MV-4-11 (cell line): ENCODE data around the gene CDK19.
"Not testable (repeated sequence)": the region's sequence is repeated elsewhere in the genome, so short reads cannot be mapped to it uniquely, and the experiment has no call there.

Experiments
- DNase-seq: peaks from one replicate; lab custom pipeline; 2025; lab: John Stamatoyannopoulos, UW

Gene CDK19

GRCh38 chr6:110815411-110816409 lies at the start of gene CDK19:
Gene CDK19 (minus strand): TSS chr6:110815469. CDS start chr6:110815136, 333 bp downstream.
- peak; percentile 100 for DNase-seq

DNA sequence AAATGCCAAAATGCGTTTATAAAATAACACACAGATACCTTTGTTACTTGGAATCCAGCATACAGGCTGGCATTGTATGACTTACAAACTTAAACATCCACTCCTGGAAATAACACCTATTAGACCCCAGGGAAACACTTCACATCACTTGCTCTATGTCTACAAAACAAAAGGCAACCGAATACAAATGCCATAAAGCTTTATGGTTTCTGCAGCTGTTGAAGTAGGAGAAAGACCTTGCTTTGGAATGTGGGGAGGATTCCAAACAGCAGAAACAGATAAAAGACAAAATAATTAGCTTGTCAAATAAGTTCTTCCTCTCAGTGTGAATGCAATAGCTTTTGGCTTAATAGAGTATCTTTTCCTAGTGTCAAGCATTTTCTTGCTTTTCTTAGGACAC lies 49.6 kb upstream of the CDK19 start:
- no peak for DNase-seq

- peak; percentile 90 for DNase-seq
These were observed 44.1 kb upstream of the CDK19 start for GRCh38 chr6:110859335-110859792.

- DNase-seq: no peak
These were observed 43.4 kb upstream of the CDK19 start for GRCh38 chr6:110858562-110859214.

DNA sequence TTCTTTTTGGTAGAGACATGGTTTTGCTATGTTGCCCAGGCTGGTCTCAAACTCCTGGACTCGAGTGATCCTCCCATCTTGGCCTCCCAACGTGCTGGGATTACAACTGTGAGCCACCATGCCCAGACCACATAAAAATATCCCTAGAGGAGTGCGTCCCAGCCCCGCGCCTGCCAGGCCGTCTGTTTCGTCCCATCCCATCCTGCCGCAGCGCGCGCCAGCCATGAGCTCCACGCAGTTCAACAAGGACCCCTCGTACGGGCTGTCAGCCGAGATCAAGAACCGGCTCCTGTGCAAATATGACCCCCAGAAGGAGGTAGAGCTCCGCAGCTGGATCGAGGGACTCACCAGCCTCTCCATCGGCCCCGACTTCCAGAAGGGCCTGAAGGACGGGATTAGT lies 42.7 kb upstream of the CDK19 start:
- DNase-seq: no peak

GRCh38 chr6:110856296-110856695 lies 41.0 kb upstream of the CDK19 start:
- DNase-seq: peak; percentile 8

DNA sequence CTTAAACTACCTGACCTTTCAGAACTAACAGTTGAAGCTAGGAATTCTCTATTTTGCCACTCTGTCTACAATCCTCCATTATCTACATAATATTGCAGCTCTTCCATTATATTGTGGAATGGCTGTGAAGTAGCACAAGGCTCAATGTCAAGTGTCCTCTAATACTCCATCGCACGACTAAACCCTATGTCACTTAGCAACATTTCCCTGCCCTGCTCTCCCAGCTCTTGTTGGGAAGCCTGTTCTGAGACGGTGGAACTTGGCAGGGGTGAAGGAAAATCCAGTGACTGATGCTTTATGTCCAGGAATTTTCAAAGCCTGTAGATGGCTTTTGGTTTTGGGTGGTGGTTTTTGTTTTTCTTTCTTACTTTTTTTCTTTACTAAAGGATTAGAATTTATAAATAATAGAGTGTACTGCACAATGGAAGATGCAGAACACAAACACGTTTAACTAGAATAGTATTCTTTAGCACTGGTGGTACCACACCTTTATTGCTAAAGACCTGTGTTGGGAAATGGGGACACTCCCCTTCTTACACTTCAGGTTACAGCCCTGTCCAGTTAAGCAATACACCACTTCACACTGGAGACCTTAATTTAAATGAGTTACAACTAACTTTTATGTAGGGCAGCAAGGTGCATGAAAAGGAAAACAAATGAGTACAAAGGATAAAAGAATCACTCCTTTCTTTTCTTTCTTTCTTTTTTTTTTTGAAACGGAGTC lies 38.6 kb upstream of the CDK19 start:
- no peak for DNase-seq

DNA sequence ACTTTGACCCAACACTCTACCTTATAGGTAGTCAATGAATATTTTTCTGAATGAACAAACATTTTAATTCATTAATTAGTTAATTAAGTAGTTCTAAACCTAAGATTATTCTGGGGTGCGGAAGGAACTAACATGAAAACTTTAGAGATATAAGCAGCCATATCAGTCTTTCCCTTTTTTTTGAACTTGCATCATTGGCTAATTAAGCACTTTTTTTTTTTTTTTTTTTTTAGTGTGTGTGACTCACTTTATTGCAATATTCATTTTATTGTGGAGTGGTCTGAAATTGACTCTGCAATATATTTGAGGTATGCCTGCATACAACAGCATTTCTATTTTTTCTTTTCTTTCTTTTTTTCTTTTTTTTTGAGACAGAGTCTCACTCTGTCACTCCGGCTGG lies 37.5 kb upstream of the CDK19 start:
- no peak for DNase-seq

- DNase-seq: no peak
These were observed 34.5 kb upstream of the CDK19 start for GRCh38 chr6:110849781-110850180.

DNA sequence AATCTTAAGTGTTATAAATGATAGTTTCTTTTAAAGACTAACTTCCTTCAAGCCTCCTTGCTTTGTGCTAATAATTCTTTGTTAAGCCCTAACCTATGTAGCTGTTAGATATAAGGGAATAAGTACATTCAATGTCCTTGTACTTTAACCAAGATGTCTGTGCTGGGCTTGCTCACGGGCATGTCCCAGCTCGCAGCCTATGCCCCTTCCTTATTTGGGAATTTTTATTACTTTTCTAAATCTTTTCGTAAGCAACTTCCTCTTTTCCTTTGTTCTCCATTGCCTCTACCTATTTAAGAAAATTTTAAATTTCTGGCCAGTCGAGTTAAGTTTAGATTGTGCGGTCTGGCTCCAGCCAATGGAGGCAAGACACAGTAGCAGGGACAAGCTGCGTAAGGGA lies 26.0 kb upstream of the CDK19 start:
- no peak for DNase-seq

DNA sequence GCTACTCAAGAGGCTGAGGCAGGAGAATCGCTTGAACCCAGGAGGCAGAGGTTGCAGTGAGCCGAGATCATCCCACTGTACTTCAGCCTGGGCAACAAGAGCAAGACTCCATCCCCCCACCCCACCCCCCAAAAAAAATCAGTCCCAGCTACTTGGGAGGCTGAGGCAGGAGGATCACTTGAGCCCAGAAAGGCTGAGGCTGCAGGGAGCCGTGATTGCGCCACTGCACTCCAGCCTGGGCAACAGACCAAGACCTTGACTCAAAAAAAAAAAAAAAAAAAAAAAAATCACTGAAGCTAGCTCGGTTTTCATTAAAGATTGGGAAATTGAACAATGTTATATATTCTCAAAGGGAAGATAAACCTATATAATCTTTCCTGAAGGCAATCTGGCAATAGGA lies 20.5 kb upstream of the CDK19 start:
- DNase-seq: not testable (repeated sequence)

GRCh38 chr6:110833831-110834230 lies 18.6 kb upstream of the CDK19 start:
- no peak for DNase-seq

DNA sequence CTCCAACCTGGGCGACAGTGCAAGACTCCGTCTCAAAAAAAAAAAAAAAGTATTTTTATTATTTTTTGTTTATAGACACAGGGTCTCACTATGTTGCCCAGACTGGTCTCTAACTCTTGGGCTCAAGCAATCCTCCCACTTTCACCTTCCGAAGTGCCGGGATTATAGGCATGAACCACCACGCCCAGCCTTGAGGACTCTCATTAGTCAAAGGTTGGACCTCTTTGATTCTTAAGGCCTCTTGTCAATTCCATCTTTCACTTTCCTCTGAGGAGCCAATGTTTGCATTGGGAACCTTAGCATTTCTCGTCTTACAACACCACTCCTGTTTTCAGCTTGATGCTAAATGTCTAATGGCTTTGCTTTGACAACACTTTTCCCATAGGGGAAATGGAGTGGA lies 16.1 kb upstream of the CDK19 start:
- no peak for DNase-seq

GRCh38 chr6:110828396-110828795 lies 13.1 kb upstream of the CDK19 start:
- DNase-seq: no peak

DNA sequence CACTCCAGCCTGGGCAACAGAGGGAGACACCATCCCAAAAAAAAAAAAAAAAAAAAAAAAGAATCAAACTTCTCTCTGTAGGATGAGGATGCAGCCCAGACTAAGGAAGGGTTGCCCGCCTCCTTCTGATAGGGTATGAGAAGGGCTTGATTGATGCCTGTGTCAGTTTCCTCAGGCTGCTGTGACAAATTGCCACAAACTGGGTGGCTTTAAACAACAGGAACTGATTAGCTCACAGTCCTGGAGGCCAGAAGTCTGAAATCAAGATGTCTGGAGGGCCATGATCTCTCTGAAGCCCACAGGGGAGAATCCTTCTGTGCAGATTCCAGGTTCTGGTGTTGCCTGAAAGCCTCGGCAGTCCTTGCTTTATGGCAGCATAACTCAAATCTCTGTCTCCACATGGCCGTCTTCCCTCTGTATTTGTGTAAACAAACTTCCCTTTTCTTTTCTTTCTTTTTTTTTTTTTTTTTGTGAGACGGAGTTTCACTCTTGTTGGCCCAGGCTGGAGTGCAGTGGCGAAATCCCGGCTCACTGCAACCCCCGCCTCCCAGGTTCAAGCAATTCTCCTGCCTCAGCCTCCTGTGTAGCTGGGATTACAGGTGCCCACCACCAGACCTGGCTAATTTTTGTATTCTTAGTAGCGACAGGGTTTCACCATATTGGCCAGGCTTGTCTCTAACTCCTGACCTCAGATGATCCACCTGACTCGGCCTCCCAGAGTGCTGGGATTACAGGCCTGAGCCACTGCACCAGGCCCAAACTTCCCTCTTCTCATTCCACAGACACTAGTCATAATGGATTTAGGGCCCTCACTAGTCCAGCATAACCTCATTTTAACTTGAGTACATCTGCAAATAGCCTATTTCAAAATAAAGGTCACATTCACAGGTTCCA lies 11.2 kb upstream of the CDK19 start:
- peak; percentile 80 for DNase-seq

DNA sequence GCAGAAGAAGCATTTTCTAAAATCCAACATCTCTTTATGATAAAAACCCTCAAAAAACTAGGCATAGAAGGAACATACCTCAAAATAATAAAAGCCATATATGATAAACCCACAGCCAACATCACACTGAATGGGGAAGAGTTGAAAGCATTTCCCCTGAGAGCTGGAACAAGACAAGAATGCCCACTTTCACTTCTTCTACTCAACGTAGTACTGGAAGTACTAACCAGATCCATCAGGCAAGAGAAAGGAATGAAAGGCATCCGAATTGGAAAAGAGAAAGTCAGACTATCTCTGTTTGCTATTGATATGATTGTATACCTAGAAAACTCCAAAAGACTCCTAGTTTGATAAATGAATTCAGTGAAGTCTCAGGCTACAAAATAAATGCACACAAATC lies 7.9 kb upstream of the CDK19 start:
- peak; percentile 28 for DNase-seq

DNA sequence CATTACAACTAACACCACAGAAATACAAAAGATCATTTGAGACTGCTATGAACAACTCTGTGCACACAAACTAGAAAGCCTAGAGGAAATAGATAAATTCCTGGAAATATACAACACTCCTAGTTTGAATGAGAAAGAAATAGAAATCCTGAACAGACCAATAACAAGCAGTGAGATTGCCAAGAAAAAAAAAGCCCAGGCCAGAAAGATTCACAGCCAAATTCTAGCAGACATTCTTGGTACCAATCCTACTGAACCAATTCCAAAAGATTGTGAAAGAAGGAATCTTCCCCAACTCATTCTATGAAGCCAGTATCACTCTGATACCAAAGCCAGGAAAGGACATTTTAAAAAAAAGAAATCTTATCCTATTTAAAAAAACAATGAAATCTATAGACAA lies 7.0 kb upstream of the CDK19 start:
- DNase-seq: no peak

DNA sequence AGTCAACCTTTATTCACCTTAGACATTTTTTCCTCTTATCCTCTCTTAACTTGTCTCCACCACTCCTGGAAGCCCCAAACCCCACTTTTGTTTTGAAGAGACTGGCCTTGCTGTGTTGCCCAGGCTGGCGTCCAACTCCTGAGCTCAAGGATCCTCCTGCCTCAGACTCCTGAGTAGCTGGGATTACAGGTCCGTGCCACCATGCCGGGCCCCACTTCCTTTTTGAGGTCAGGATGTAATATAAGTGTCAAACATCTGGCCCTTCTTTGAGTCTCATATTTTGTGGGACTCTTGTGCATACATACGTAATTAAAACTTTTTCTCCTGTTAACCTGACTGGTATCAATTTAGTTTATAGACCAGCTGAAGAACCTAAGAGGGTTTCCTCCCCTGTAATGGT lies 1.4 kb upstream of the CDK19 start:
- DNase-seq: peak; percentile 69

GRCh38 chr6:110815015-110815410 lies 256 bp downstream of the CDK19 start:
- DNase-seq: no peak

DNA sequence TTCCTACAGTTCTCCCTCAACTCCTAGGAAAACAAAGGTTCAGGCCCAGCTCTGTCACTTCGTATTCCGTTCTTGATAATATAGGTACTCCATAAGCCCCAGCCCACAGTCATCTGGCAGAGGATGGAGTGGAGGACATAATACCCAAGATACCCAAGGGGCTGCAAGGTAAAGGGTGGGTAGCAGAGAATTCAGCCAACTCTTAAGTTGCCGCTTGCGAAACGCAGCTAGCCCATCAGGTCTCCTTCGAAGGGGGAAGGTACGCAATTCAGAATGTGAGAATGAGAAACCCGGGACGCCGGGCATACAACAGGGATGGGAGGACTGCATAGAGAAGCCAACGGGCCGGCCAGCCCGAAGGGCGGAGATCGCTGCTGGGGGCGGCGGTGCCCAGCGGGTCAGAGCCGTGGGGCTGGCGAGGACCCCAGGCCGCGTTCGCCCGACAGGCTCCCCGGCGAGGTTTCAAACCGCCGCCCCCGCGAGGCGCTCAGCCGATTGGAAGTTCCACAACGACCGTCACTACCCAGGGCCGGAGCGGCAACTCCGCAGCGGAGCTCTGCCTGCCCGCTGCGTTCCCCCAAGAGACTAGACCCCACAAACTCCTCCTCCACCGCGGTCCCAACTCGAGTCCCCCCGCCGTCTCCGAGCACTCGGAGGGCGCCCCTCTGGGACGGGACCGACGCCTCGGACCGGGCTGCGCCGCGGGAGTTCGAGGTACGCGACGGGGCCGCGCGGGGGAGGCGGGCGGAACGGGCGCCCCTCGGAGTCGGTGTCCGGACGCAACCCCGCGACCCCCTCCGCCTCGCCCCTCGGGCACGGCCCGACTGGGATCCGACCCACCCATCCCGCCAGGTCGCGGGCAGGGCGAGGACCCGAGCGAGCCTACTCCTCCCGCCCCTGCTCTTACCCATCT lies 911 bp downstream of the CDK19 start:
- DNase-seq: peak; percentile 47
